HEK293 (cell line): Measurements from ENCODE around the gene ZFP1.
A peak's percentile ranks its signal among the peaks of the same experiment; 100 is the strongest.

ENCODE experiments used
- CTCF ChIA-PET: fragments of 350-600 bp; formaldehyde crosslinking; extraction: SDS; loops from one replicate; lab custom pipeline; 2021; ENCODE audit warnings: antibody characterized with exemption; lab: Yijun Ruan, JAX
- POLR2A ChIA-PET: fragments of 300-600 bp; formaldehyde crosslinking; extraction: SDS; loops from one replicate; lab custom pipeline; 2020; ENCODE audit warnings: antibody characterized with exemption, inconsistent platforms; lab: Yijun Ruan, JAX
- H3K27ac ChIP-seq: fragments of 200-500 bp; sonication (Bioruptor generic); 2 replicates; pipeline ENCODE4 v1.5.1; 2014; ENCODE audit warnings: low read depth, low read length, control low read depth, inconsistent platforms; ENCODE audit errors: extremely low read depth
- H3K36me3 ChIP-seq, 2 experiments: fragments of 200-500 bp in 1 of 2; sonication (Bioruptor generic) in 1 of 2; 1 replicate in 1 of 2; 2 replicates in 1 of 2; pipeline ENCODE4 v1.5.1; 2014 to 2017; ENCODE audit warnings: inconsistent platforms in 2 of 2, low read length in 2 of 2; ENCODE audit not compliant: control insufficient read depth in 2 of 2, insufficient read depth in 1 of 2
- H3K4me1 ChIP-seq: fragments of 200-500 bp; sonication (Bioruptor generic); 2 replicates; pipeline ENCODE4 v1.5.1; 2014; ENCODE audit warnings: mild to moderate bottlenecking, low read length, inconsistent platforms; ENCODE audit not compliant: control insufficient read depth, insufficient read depth
- H3K4me3 ChIP-seq: 2 replicates; pipeline ENCODE4 v1.5.1; 2011; ENCODE audit warnings: low read depth, mild to moderate bottlenecking, control low read depth, low read length, moderate library complexity
- H3K9me3 ChIP-seq: fragments of 200-500 bp; sonication (Bioruptor generic); 2 replicates; pipeline ENCODE4 v1.5.1; 2014; ENCODE audit warnings: low read depth, low read length, inconsistent platforms; ENCODE audit not compliant: control insufficient read depth, insufficient read depth
- ATF2 ChIP-seq: fragments of 450-650 bp; formaldehyde crosslinking; IDR thresholded peaks from 2 replicates; pipeline ENCODE4 v1.5.1; 2016; ENCODE audit warnings: missing biosample characterization, missing genetic modification characterization, low read depth
- ELK4 ChIP-seq: IDR thresholded peaks from 2 replicates; pipeline ENCODE4 v1.6.1; 2011; ENCODE audit warnings: mild to moderate bottlenecking, low read depth, low read length, borderline replicate concordance
- MEIS1 ChIP-seq: sonication (generic); formaldehyde crosslinking; IDR thresholded peaks from 2 replicates; pipeline ENCODE4 v1.8.1; 2022; ENCODE audit warnings: missing genetic modification reagents, mild to moderate bottlenecking, borderline replicate concordance
- OSR2 ChIP-seq: fragments of 450-650 bp; formaldehyde crosslinking; IDR thresholded peaks from 2 replicates; pipeline ENCODE4 v1.5.1; 2016; ENCODE audit warnings: missing biosample characterization, missing genetic modification characterization
- SALL2 ChIP-seq: fragments of 450-650 bp; formaldehyde crosslinking; IDR thresholded peaks from 2 replicates; pipeline ENCODE4 v1.5.0; 2017; ENCODE audit warnings: missing biosample characterization, mild to moderate bottlenecking, missing genetic modification characterization, borderline replicate concordance
- SP7 ChIP-seq: fragments of 450-650 bp; formaldehyde crosslinking; IDR thresholded peaks from 2 replicates; pipeline ENCODE4 v1.5.1; 2016; ENCODE audit warnings: missing biosample characterization, missing genetic modification characterization
- WT1 ChIP-seq: fragments of 450-650 bp; formaldehyde crosslinking; IDR thresholded peaks from 2 replicates; pipeline ENCODE4 v1.5.1; 2016; ENCODE audit warnings: missing biosample characterization, missing genetic modification characterization
- ZBTB20 ChIP-seq: fragments of 450-650 bp; formaldehyde crosslinking; IDR thresholded peaks from 2 replicates; pipeline ENCODE4 v1.5.1; 2016; ENCODE audit warnings: missing biosample characterization, missing genetic modification characterization
- ZBTB21 ChIP-seq: fragments of 450-650 bp; formaldehyde crosslinking; IDR thresholded peaks from 2 replicates; pipeline ENCODE4 v1.5.1; 2017; ENCODE audit warnings: missing biosample characterization, missing genetic modification characterization
- ZBTB48 ChIP-seq: fragments of 450-650 bp; formaldehyde crosslinking; IDR thresholded peaks from 2 replicates; pipeline ENCODE4 v1.5.1; 2016; ENCODE audit warnings: missing biosample characterization, missing genetic modification characterization
- ZIC2 ChIP-seq: fragments of 450-650 bp; formaldehyde crosslinking; IDR thresholded peaks from 2 replicates; pipeline ENCODE4 v1.5.1; 2016; ENCODE audit warnings: missing biosample characterization, missing genetic modification characterization
- ZNF132 ChIP-seq: fragments of 450-650 bp; formaldehyde crosslinking; IDR thresholded peaks from 2 replicates; pipeline ENCODE4 v1.5.1; 2017; ENCODE audit warnings: missing biosample characterization, missing genetic modification characterization, borderline replicate concordance
- ZNF26 ChIP-seq: fragments of 450-650 bp; formaldehyde crosslinking; IDR thresholded peaks from 2 replicates; pipeline ENCODE4 v1.5.1; 2016; ENCODE audit warnings: missing biosample characterization, missing genetic modification characterization
- ZNF341 ChIP-seq: fragments of 450-650 bp; formaldehyde crosslinking; IDR thresholded peaks from 2 replicates; pipeline ENCODE4; 2016; ENCODE audit warnings: low read depth, missing biosample characterization, missing genetic modification characterization
- ZNF350 ChIP-seq: fragments of 450-650 bp; formaldehyde crosslinking; IDR thresholded peaks from 2 replicates; pipeline ENCODE4 v1.5.0; 2017; ENCODE audit warnings: missing biosample characterization, mild to moderate bottlenecking, missing genetic modification characterization
- ZNF560 ChIP-seq: fragments of 450-650 bp; formaldehyde crosslinking; IDR thresholded peaks from 2 replicates; pipeline ENCODE4 v1.5.1; 2017; ENCODE audit warnings: missing biosample characterization, missing genetic modification characterization, borderline replicate concordance
- ZNF692 ChIP-seq: fragments of 450-650 bp; formaldehyde crosslinking; IDR thresholded peaks from 2 replicates; pipeline ENCODE4 v1.5.1; 2016; ENCODE audit warnings: missing biosample characterization, missing genetic modification characterization
- TF ChIP-seq, protein P1 (sequence below): fragments of 450-650 bp; formaldehyde crosslinking; IDR thresholded peaks from 2 replicates; pipeline ENCODE4 v1.5.1; 2016; ENCODE audit warnings: missing biosample characterization, missing genetic modification characterization

Gene ZFP1

DNA sequence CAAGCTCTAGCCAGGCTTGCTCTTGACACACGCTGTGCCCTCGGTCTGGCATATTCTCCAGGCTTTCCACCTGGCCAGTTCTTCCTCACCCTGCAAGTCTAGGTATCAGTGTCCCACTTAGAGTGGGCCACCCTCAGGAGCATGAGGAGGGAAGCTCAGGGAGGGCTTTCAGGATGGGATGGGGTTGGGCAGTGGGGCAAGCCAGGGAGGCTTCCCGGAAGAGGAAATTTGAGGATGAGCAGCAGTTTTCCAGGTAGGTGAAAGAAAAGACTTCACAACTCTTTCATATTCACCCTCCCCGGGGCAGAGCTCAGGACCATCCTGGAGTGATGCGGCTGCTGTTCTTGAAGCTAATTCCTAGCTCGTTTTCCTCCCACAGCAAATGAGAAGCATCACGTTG, 17.2 kb upstream of the ZFP1 start:
- H3K27ac ChIP-seq = no peak overlapping the region
- CTCF ChIA-PET = interaction anchor here (0.5 kb wide), 1 partner anchor 1252 kb away, joined by 4 read pairs; no protein-coding TSS in a partner anchor
- H3K36me3 ChIP-seq = no peaks in the 10 kb centered on the region
- POLR2A ChIA-PET = no interaction called here
- TF ChIP-seq, protein P1, sequence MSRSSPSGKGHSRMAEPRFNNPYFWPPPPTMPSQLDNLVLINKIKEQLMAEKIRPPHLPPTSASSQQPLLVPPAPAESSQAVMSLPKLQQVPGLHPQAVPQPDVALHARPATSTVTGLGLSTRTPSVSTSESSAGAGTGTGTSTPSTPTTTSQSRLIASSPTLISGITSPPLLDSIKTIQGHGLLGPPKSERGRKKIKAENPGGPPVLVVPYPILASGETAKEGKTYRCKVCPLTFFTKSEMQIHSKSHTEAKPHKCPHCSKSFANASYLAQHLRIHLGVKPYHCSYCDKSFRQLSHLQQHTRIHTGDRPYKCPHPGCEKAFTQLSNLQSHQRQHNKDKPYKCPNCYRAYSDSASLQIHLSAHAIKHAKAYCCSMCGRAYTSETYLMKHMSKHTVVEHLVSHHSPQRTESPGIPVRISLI = no peak
- TF ChIP-seq MEIS1 = no peak
- no peaks in the 10 kb centered on the region for H3K4me1 ChIP-seq
- H3K9me3 ChIP-seq = no peaks in the 10 kb centered on the region
- H3K4me3 ChIP-seq = no peak overlapping the region

GRCh38 chr16:75138233-75138632, 10.1 kb upstream of the ZFP1 start:
- Histone ChIP-seq H3K4me3 (no peak overlapping the region), H3K27ac (no peak overlapping the region), H3K9me3 (no peaks in the 10 kb centered on the region), H3K36me3 (no peaks in the 10 kb centered on the region), H3K4me1 (no peaks in the 10 kb centered on the region)
- CTCF ChIA-PET = no interaction called here
- POLR2A ChIA-PET = no interaction called here
- TF ChIP-seq ZBTB48 (tag by site-specific recombination) (no peak), ATF2 (no peak), ZNF341 (tag by site-specific recombination) (no peak), ZBTB20 (no peak), ZNF132 (tag by site-specific recombination) (no peak), ZNF26 (no peak), ELK4 (no peak), ZNF560 (no peak), SALL2 (tag by site-specific recombination) (no peak)
- TF ChIP-seq, protein P1 = no peak

- TF ChIP-seq ZNF350 (tag by site-specific recombination) = no peak
- TF ChIP-seq ZIC2 (tag by site-specific recombination) = peak; percentile 48
- TF ChIP-seq ATF2 = peak; percentile 51; the same call in 1 of the 2 replicates
- peak; percentile 40; the same call in 1 of the 2 replicates for TF ChIP-seq OSR2 (tag by site-specific recombination)
- peak; percentile 62; the same call in 1 of the 2 replicates for TF ChIP-seq SP7 (tag by site-specific recombination)
- 0 out of 2 replicates have a peak, but pooled peaks have one; percentile 28 for TF ChIP-seq WT1
- no peak for TF ChIP-seq ZNF692
- peak; percentile 24; the same call in 1 of the 2 replicates for TF ChIP-seq ZBTB21 (tag by site-specific recombination)
- CTCF ChIA-PET = no interaction called here
These were observed 9.7 kb upstream of the ZFP1 start for GRCh38 chr16:75138636-75139035.

More at GRCh38 chr16:75138636-75139035, 9.7 kb upstream of the ZFP1 start:
- Histone ChIP-seq H3K36me3 (no peaks in the 10 kb centered on the region), H3K9me3 (no peaks in the 10 kb centered on the region), H3K4me1 (no peaks in the 10 kb centered on the region), H3K27ac (no peak overlapping the region), H3K4me3 (no peak overlapping the region)
- POLR2A ChIA-PET = no interaction called here
